Endodermal cell (in vitro differentiated cells): ENCODE data around the gene ANGPTL7. TPM values are rescaled to one million over a fixed set of nuclear protein-coding genes. Genes with fewer than 3 reads are reported as not detected.

Experiments
- DNase-seq: peaks from one replicate; pipeline ENCODE4 v3.0.0-alpha.2; 2017
- H3K27ac ChIP-seq: 2 replicates; pipeline ENCODE4 v1.5.1; 2013; ENCODE audit warnings: mild to moderate bottlenecking, low read depth, low read length, moderate library complexity
- H3K27me3 ChIP-seq: 2 replicates; pipeline ENCODE4 v1.6.1; 2013; ENCODE audit warnings: mild to moderate bottlenecking, low read length, moderate library complexity; ENCODE audit not compliant: insufficient read depth, control insufficient read depth, poor library complexity, severe bottlenecking
- H3K36me3 ChIP-seq: 2 replicates; pipeline ENCODE4 v1.7.0; 2013; ENCODE audit warnings: mild to moderate bottlenecking, low read length, moderate library complexity; ENCODE audit not compliant: control insufficient read depth, insufficient read depth
- H3K4me1 ChIP-seq: one replicate; pipeline ENCODE4 v1.7.0; 2013; ENCODE audit warnings: low read length; ENCODE audit not compliant: control insufficient read depth, insufficient read depth
- H3K4me3 ChIP-seq: 2 replicates; pipeline ENCODE4 v1.5.1; 2013; ENCODE audit warnings: mild to moderate bottlenecking, low read length, moderate library complexity
- H3K9ac ChIP-seq: 2 replicates; pipeline ENCODE4 v1.6.1; 2013; ENCODE audit warnings: mild to moderate bottlenecking, low read length, moderate library complexity; ENCODE audit not compliant: poor library complexity, severe bottlenecking; ENCODE audit errors: extremely low read depth
- H3K9me3 ChIP-seq: 2 replicates; pipeline ENCODE4 v1.6.1; 2013; ENCODE audit warnings: mild to moderate bottlenecking, low read length, moderate library complexity; ENCODE audit not compliant: control insufficient read depth
- H3K27ac Mint-ChIP-seq: 2 replicates; pipeline ENCODE4 v1.8.0; 2020; ENCODE audit warnings: mixed read lengths
- H3K27me3 Mint-ChIP-seq: 2 replicates; pipeline ENCODE4 v1.8.0; 2021; ENCODE audit warnings: mild to moderate bottlenecking, mixed read lengths; ENCODE audit not compliant: insufficient read depth
- H3K36me3 Mint-ChIP-seq: 2 replicates; pipeline ENCODE4 v1.8.0; 2020; ENCODE audit warnings: low read depth, mixed read lengths
- H3K4me1 Mint-ChIP-seq: 2 replicates; pipeline ENCODE4 v1.8.0; 2020; ENCODE audit warnings: mixed read lengths
- H3K4me3 Mint-ChIP-seq: 2 replicates; pipeline ENCODE4 v1.8.0; 2020; ENCODE audit warnings: mild to moderate bottlenecking, moderate library complexity, mixed read lengths
- H3K9me3 Mint-ChIP-seq: 2 replicates; pipeline ENCODE4 v1.8.0; 2020; ENCODE audit warnings: mild to moderate bottlenecking, mixed read lengths
- WGBS, 2 experiments: methylation state at CpG; one replicate each; pipeline versions ENCODE4 v1.1.5 to v1.1.7; 2013; ENCODE audit warnings: missing lambda C conversion rate in 2 of 2, mixed read lengths in 1 of 2; ENCODE audit not compliant: insufficient coverage in 1 of 2, insufficient read length in 1 of 2; 5-methylcytosine and 5-hydroxymethylcytosine counted together
- total RNA-seq, 2 donors: library from RNA; stranded (reverse); fragmentation: NEBNext Ultra II Directional in 1 of 2; extraction: Animal tissue kit (Norgen Biotek cat#: 25700) in 1 of 2; gene quantifications; 2 replicates in 1 of 2; 3 replicates in 1 of 2; pipeline ENCODE4 v1.2.1, GENCODE V29; 2021
- TF ChIP-seq, protein P1 (sequence below): fragments of 200-600 bp; sonication (generic); conservative IDR thresholded peaks from 2 replicates; pipeline ENCODE4 v1.5.0; 2021; ENCODE audit warnings: antibody characterized with exemption, mild to moderate bottlenecking

Gene ANGPTL7
- total RNA-seq, 2 donors from 2014 or later, result not detected

GRCh38 chr1:11198851-11199594, 9.9 kb downstream of the ANGPTL7 start:
- no peak overlapping the region for H3K9ac ChIP-seq
- Mint-ChIP-seq H3K9me3 (no peaks in the 10 kb centered on the region), H3K4me1 (peaks cover 27% of the 10 kb centered on the region), H3K27me3 (no peaks in the 10 kb centered on the region), H3K36me3 (peaks cover 54% of the 10 kb centered on the region), H3K4me3 (no peak overlapping the region), H3K27ac (peak overlapping the region; percentile 4)
- WGBS, 2 experiments, result 71 to 94% methylated on average over 1 to 2 of the region's 2 CpGs
- no peak for DNase-seq
- no peaks in the 10 kb centered on the region for H3K9me3 ChIP-seq
- peak overlapping the region; percentile 32 for H3K4me3 ChIP-seq
- TF ChIP-seq, protein P1, sequence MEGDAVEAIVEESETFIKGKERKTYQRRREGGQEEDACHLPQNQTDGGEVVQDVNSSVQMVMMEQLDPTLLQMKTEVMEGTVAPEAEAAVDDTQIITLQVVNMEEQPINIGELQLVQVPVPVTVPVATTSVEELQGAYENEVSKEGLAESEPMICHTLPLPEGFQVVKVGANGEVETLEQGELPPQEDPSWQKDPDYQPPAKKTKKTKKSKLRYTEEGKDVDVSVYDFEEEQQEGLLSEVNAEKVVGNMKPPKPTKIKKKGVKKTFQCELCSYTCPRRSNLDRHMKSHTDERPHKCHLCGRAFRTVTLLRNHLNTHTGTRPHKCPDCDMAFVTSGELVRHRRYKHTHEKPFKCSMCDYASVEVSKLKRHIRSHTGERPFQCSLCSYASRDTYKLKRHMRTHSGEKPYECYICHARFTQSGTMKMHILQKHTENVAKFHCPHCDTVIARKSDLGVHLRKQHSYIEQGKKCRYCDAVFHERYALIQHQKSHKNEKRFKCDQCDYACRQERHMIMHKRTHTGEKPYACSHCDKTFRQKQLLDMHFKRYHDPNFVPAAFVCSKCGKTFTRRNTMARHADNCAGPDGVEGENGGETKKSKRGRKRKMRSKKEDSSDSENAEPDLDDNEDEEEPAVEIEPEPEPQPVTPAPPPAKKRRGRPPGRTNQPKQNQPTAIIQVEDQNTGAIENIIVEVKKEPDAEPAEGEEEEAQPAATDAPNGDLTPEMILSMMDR, result no peak
- no peaks in the 10 kb centered on the region for H3K27me3 ChIP-seq
- peaks cover 50% of the 10 kb centered on the region for H3K36me3 ChIP-seq
- peak overlapping the region; percentile 75 for H3K27ac ChIP-seq
- peaks cover 20% of the 10 kb centered on the region for H3K4me1 ChIP-seq

DNA sequence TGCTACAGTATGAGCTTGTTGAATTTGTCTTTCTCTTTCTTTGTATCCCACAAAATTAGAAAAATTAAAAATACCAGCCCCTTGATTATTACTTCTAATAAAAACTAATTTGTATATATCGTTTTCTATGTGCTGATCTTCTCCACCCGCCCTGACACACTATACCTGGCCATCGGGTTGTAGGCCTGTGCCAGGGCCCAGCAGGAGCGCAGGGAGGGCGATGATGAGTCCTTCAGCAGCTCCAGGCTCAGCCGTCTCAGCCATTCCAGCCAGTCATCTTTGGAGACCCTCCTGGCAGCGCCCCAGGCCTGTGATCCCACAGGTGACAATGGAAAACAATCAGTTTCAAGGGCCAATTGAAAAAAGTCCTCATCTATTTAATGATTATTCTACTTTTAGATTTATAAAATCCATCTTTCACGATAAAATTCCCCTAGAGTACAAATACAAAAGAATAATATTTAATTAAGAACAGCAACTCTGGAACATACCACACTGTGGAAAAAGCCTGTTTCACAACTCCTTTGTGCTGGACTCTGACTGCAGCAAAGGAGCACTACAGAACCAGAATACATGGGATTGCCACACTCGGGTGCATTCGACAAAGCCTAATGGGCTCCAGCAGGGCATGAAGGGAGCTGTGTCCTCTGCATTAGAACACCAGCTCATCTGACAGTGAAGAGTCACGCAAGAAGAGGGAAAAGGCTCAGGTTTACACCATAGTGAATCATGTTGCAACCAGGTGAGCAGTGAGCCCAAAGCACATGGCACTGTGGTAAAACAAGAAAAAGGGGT, 15.4 kb downstream of the ANGPTL7 start:
- TF ChIP-seq, protein P1, result no peak
- Mint-ChIP-seq H3K27ac (no peak overlapping the region), H3K27me3 (no peaks in the 10 kb centered on the region), H3K9me3 (no peaks in the 10 kb centered on the region), H3K36me3 (peaks cover 58% of the 10 kb centered on the region), H3K4me3 (no peak overlapping the region), H3K4me1 (no peaks in the 10 kb centered on the region)
- 97 to 98% methylated on average over 8 to 11 of the region's 11 CpGs for WGBS, 2 experiments
- Histone ChIP-seq H3K27me3 (no peaks in the 10 kb centered on the region), H3K4me1 (peaks cover 4% of the 10 kb centered on the region), H3K9me3 (no peaks in the 10 kb centered on the region), H3K27ac (no peak overlapping the region), H3K4me3 (no peak overlapping the region), H3K9ac (no peak overlapping the region), H3K36me3 (peaks cover 85% of the 10 kb centered on the region)
- no peak for DNase-seq

- WGBS, 2 experiments, result 91 to 96% methylated on average over 5 to 6 of the region's 6 CpGs
- peaks cover 98% of the 10 kb centered on the region for H3K36me3 ChIP-seq
- H3K4me3 ChIP-seq, result no peak overlapping the region
- no peak overlapping the region for H3K27ac ChIP-seq
- Mint-ChIP-seq H3K27me3 (no peaks in the 10 kb centered on the region), H3K9me3 (no peaks in the 10 kb centered on the region), H3K4me3 (no peak overlapping the region), H3K4me1 (no peaks in the 10 kb centered on the region), H3K36me3 (peaks cover 71% of the 10 kb centered on the region), H3K27ac (no peak overlapping the region)
- H3K4me1 ChIP-seq, result peaks cover 3% of the 10 kb centered on the region
- TF ChIP-seq, protein P1, result no peak
- no peak overlapping the region for H3K9ac ChIP-seq
- H3K27me3 ChIP-seq, result no peaks in the 10 kb centered on the region
- H3K9me3 ChIP-seq, result no peaks in the 10 kb centered on the region
- DNase-seq, result no peak
These were observed 18.9 kb downstream of the ANGPTL7 start for GRCh38 chr1:11207898-11208611.
